C4-2B (cell line): ENCODE data around the gene MTA1.

Source experiments
- ZFX ChIP-seq: fragments of 450-650 bp; IDR thresholded peaks from 2 replicates; pipeline ENCODE4 v1.6.1; 2017
- TF ChIP-seq, protein P1 (sequence below): fragments of 450-650 bp; conservative IDR thresholded peaks from 2 replicates; pipeline ENCODE4 v1.5.1; 2017; ENCODE audit warnings: mild to moderate bottlenecking

GRCh38 chr14:105378873-105379685, 40.5 kb upstream of the MTA1 start:
- TF ChIP-seq, protein P1, sequence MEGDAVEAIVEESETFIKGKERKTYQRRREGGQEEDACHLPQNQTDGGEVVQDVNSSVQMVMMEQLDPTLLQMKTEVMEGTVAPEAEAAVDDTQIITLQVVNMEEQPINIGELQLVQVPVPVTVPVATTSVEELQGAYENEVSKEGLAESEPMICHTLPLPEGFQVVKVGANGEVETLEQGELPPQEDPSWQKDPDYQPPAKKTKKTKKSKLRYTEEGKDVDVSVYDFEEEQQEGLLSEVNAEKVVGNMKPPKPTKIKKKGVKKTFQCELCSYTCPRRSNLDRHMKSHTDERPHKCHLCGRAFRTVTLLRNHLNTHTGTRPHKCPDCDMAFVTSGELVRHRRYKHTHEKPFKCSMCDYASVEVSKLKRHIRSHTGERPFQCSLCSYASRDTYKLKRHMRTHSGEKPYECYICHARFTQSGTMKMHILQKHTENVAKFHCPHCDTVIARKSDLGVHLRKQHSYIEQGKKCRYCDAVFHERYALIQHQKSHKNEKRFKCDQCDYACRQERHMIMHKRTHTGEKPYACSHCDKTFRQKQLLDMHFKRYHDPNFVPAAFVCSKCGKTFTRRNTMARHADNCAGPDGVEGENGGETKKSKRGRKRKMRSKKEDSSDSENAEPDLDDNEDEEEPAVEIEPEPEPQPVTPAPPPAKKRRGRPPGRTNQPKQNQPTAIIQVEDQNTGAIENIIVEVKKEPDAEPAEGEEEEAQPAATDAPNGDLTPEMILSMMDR = no peak
- TF ChIP-seq ZFX = no peak
